ENCODE data around the gene LRRFIP1.
"Not testable (repeated sequence)": the region's sequence is repeated elsewhere in the genome, so short reads cannot be mapped to it uniquely, and the experiment has no call there.

The LRRFIP1 gene

DNA sequence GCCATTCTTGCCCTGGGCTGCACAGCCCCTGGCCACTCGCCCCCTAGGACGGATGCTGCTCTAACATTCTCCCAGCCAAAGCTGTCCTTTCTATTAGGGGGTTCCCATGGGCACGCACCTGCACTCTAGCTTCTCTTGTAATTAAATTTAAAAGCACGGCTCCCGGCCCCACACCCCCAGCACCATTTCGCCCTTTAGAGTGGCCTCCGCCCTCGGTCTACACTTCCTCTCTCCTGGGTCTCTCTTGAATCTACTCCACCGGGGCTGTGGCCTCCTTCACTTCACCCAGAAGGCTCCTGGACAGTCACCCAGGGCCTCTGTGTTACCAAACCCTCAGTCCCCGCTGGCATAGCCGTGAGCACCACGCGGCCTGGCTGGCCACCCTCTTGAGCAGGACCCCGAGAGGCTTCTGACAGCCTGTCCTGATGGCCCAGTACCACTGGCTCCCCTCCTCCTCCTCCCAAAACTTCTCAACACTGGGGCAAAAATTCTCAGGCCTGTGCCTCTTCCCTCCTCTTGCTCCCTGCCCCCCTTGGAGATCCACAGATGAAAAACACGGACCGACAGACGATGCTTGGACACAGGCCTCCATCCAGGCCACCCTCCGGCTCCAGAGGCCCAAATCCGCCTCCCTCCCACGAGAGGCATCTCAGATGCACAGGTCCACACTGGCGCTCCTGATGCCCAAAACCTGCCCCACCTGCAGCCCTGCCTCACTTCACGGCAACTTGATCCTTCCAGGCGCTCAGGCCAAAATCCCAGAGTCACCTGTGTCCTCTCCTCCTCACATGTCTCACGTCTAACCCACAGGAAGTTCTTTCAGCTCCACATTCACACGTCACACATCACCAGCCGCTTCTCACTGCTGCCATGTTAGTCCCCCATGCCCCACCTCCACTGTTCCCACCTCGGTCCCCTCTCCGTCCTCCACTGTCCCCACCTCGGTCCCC lies 29.9 kb upstream of the LRRFIP1 start:
- no peak for DNase-seq (ENCODE audit: low spot score)

DNA sequence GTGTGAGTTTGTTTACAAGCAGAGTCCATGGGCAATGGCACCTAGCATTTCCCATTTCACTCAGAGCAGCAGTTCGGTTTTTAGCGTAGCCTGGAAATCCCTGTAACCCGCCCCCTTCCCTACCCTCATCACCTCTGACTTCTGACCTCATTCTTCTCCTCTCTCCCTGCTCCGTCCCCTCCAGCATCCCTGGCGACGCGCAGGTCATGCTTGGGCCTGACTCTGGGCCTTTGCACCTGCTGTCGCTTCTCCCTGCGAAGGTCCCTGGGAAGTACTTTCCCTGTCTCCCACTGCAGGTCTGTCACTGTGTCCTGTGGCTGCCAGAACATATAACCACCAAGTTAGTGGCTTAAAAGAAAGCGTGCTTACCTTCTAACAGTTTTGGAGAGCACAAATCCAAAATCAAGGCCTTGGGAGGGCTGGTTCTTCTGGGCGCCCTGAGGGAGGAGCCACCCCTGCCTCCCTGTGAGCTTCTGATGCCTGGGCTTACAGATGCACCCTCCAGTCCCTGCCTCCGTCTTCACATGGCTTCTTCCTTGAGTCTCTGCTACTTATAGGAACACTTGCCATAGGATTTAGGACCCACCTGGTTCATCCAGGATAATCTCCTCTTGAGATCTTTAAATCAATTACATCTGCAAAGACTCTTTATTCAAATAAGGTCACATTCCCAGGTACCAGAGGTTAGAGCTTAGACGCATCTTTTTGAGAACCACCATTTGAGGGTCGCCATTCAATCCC lies 28.7 kb upstream of the LRRFIP1 start:
- DNase-seq (ENCODE audit: low spot score): no peak

GRCh38 chr2:237599465-237600110 lies 27.8 kb upstream of the LRRFIP1 start:
- DNase-seq (ENCODE audit: low spot score): no peak

GRCh38 chr2:237600205-237600846 lies 27.1 kb upstream of the LRRFIP1 start:
- peak; percentile 39 for DNase-seq (ENCODE audit: low spot score)

GRCh38 chr2:237601453-237602116 lies 25.8 kb upstream of the LRRFIP1 start:
- no peak for DNase-seq (ENCODE audit: low spot score)

DNA sequence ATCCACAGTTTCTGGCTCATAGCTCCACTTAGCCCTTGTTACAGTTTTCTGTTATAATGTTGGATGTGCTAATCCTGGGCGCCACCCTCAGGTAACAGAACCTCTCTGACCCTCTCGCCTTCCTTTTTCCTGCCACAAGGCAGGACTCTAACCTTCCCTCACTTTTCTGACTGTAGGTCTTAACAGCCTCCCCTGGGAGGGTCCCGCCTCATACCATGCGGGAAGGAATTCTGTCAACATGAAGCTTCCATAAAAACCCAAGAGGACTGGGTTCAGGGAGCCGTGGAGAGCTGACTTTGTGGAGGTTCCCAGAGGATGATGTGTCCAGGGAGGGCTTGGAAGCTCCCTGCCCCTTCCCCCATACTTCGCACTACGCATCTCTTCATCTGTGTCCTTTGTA lies 25.0 kb upstream of the LRRFIP1 start:
- no peak for DNase-seq (ENCODE audit: low spot score)

- no peak for DNase-seq (ENCODE audit: low spot score)
Measured at GRCh38 chr2:237603049-237603717, 24.2 kb upstream of the LRRFIP1 start.

- DNase-seq (ENCODE audit: low spot score): peak; percentile 96
Measured at GRCh38 chr2:237603718-237604362, 23.5 kb upstream of the LRRFIP1 start.

GRCh38 chr2:237604391-237604790 lies 23.0 kb upstream of the LRRFIP1 start:
- no peak for DNase-seq (ENCODE audit: low spot score)

DNA sequence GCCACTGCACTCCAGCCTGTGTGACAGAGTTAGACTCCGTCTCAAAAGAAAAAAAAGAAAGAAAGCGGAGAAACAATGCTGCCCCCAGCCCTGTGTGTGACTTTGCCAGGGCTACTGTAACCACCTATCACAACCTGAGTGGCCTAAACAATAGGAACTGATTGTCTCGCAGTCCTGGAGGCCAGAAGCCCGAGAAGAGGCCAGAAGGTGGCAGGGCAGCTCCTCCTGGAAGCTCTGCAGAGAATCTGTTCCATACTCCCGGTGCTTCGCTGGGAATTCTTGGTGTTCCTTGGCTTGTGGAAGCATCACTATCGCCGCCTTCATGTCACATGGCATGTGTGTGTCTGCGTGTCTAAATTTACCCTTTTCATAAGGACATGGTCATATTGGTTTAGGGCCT lies 22.4 kb upstream of the LRRFIP1 start:
- DNase-seq (ENCODE audit: low spot score): no peak

GRCh38 chr2:237606522-237606921 lies 20.9 kb upstream of the LRRFIP1 start:
- DNase-seq (ENCODE audit: low spot score): not testable (repeated sequence)

- no peak for DNase-seq (ENCODE audit: low spot score)
Measured at GRCh38 chr2:237612527-237613357, 14.6 kb upstream of the LRRFIP1 start.

GRCh38 chr2:237613679-237614078 lies 13.7 kb upstream of the LRRFIP1 start:
- DNase-seq (ENCODE audit: low spot score): no peak

GRCh38 chr2:237614151-237614720 lies 13.2 kb upstream of the LRRFIP1 start:
- no peak for DNase-seq (ENCODE audit: low spot score)

DNA sequence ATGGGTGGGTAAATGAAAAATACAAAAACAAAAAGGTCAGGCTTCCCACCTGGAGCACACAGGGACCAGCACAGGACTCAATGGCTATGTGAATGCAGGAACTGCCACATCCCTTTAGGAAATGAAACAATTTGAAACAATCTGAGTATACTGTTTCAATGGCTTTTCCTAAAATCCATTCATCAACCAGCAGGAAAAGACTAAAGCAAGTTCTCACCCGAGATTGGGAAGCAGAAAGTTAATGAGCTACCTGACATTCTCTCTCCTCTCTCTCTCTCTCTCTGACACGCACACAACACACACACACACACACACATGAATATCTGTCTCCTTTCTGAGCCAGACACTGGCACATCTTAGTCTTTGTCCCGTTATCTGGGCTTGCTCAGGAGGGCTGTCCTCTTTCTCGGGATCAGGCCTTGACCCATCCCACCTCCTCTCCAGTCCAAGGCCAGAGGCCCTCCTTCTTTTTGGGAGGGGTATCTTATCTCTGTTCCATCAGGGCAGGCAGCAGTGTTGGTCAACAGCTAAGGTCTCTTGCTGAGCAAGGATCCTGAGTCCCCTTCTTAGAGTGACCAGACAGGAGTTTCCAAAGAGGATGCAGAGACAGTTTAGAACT lies 11.6 kb upstream of the LRRFIP1 start:
- no peak for DNase-seq (ENCODE audit: low spot score)

DNA sequence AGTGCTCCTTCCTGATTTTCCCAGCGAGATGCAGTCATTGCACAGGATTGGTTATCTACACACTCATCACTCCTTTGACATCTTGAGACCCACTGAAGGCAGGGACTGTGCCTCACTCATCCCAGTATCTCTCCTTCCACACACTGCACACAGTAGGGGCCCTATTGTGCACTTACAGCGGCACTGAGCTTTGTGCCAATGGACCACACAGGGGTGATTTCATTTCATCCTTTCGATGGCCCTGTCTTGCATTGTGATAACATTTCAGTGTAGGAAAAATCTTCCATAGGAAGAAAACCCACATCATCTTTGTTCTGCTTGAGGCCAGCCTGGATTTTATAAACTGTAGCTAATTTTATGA lies 11.0 kb upstream of the LRRFIP1 start:
- DNase-seq (ENCODE audit: low spot score): no peak

DNA sequence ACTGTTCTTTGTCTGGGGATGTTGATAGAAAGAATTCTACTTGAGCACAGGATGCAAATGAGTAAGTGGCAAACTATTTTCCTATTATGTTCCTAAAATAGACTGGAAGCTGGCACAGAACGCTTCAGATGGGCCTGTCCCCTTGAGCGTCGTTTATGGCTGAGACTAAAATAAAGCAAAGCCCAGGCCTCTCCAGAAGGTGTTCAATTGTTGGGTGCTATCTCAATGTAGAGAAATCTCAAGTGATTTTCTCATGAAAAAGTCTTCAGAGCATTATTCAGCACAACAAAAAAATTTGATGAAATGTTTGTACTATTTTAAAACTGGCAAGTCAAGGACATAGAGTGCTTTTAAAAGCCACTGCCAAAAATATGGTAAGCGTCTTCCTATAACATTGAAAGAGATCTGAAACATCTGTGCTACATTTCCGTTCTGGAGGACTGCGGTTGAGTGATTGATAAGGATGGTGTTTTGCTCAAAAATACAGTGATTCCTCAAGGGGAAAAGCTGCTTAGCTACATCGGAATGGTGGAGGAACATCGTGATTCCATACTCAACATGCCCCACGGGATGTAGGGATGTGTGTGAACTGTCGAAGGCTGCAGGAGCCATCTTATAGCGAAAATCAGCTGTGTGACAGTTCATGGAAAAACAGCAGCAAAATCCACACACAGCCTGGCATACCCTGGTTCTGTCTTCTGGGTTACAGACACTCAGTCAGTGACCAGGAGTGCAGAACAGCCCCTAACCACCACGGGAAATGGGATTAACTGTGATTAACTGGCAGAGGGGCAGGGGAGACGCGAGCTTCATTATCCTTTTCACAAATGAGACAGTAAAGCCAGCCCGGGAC lies 10.4 kb upstream of the LRRFIP1 start:
- peak; percentile 85 for DNase-seq (ENCODE audit: low spot score)

DNA sequence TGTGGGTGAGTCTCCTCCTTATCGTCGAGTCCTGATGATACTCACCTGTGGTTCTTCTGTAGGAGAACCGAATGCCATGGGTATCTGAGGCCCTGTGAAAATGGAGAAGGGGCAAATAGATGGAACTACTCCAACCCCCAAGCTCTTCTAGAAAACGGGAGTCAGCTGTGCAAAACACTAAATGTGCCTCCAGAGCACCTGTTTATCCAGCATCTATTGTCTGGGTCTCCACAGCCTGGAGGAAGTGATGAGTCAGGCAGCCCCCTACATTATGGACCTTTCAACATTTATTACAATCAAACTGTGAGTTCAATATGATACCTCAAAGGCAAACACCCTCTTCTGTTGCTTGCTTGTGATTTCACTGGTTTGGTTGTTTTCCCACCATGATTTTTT lies 9.8 kb upstream of the LRRFIP1 start:
- no peak for DNase-seq (ENCODE audit: low spot score)

All from COLO829 (cell line).